ENCODE measurements around the gene ATXN2. TPM values are rescaled to one million over a fixed set of nuclear protein-coding genes. Genes with fewer than 3 reads are reported as not detected.

ATXN2 gene
- total RNA-seq, 2 experiments from 2014 or later = 37.2 to 42.3 TPM

- H3K27ac Mint-ChIP-seq = peak overlapping the region; percentile 97
- no peak for DNase-seq
- peaks cover 10% of the 10 kb centered on the region for H3K36me3 Mint-ChIP-seq
- no peak for ATAC-seq (ENCODE audit: low read depth)
- H3K4me1 Mint-ChIP-seq = peaks cover 62% of the 10 kb centered on the region
- H3K4me3 Mint-ChIP-seq = no peak overlapping the region
- H3K27me3 Mint-ChIP-seq = no peaks in the 10 kb centered on the region
- POLR2A ChIA-PET = interaction anchor here (0.5 to 8.2 kb wide), 6 partner anchors 8 to 264 kb away, joined by 3 to 150 read pairs (median 8); partner anchors contain the start of gene SH2B3
- no peaks in the 10 kb centered on the region for H3K9me3 Mint-ChIP-seq
Measured at GRCh38 chr12:111427417-111428074, 171.6 kb downstream of the ATXN2 start.

- no peaks in the 10 kb centered on the region for H3K27me3 Mint-ChIP-seq
Measured at GRCh38 chr12:111426344-111427185, 172.6 kb downstream of the ATXN2 start.

GRCh38 chr12:111425655-111426054 is 173.5 kb downstream of the ATXN2 start:
- ATAC-seq (ENCODE audit: low read depth) (no peak), DNase-seq (no peak)
- peaks cover 7% of the 10 kb centered on the region for H3K36me3 Mint-ChIP-seq
- POLR2A ChIA-PET = interaction anchor here (0.7 to 8.2 kb wide), 4 partner anchors 10 to 21 kb away, joined by 3 to 150 read pairs (median 7); partner anchors contain the start of gene SH2B3
- H3K27ac Mint-ChIP-seq = peak overlapping the region; percentile 91
- H3K9me3 Mint-ChIP-seq = no peaks in the 10 kb centered on the region
- no peaks in the 10 kb centered on the region for H3K27me3 Mint-ChIP-seq
- peak overlapping the region; percentile 59 for H3K4me3 Mint-ChIP-seq
- peaks cover 53% of the 10 kb centered on the region for H3K4me1 Mint-ChIP-seq

More at GRCh38 chr12:111426344-111427185, 172.6 kb downstream of the ATXN2 start:
- Mint-ChIP-seq H3K27ac (peak overlapping the region; percentile 91), H3K9me3 (no peaks in the 10 kb centered on the region), H3K4me3 (peak overlapping the region; percentile 59), H3K36me3 (peaks cover 6% of the 10 kb centered on the region), H3K4me1 (peaks cover 57% of the 10 kb centered on the region)
- no peak for DNase-seq
- POLR2A ChIA-PET = interaction anchor here (0.5 to 8.2 kb wide), 6 partner anchors 9 to 265 kb away, joined by 3 to 150 read pairs (median 8); partner anchors contain the start of gene SH2B3
- peak; percentile 41 for ATAC-seq (ENCODE audit: low read depth)

- ATAC-seq (ENCODE audit: low read depth) (no peak), DNase-seq (no peak)
- POLR2A ChIA-PET = interaction anchor here (0.9 to 8.2 kb wide), 2 partner anchors 10 to 16 kb away, joined by 4 to 150 read pairs; partner anchors contain the start of gene SH2B3
- Mint-ChIP-seq H3K9me3 (no peaks in the 10 kb centered on the region), H3K27ac (peak overlapping the region; percentile 91), H3K4me3 (peak overlapping the region; percentile 18), H3K4me1 (peaks cover 51% of the 10 kb centered on the region), H3K27me3 (no peaks in the 10 kb centered on the region), H3K36me3 (peaks cover 7% of the 10 kb centered on the region)
Measured at GRCh38 chr12:111424793-111425251, 174.3 kb downstream of the ATXN2 start.

GRCh38 chr12:111424189-111424792 is 174.8 kb downstream of the ATXN2 start:
- Mint-ChIP-seq H3K27ac (peak overlapping the region; percentile 91), H3K4me1 (peaks cover 46% of the 10 kb centered on the region), H3K27me3 (no peaks in the 10 kb centered on the region), H3K4me3 (peak overlapping the region; percentile 18), H3K36me3 (peaks cover 7% of the 10 kb centered on the region), H3K9me3 (no peaks in the 10 kb centered on the region)
- DNase-seq = no peak
- no peak for ATAC-seq (ENCODE audit: low read depth)
- POLR2A ChIA-PET = interaction anchor here (0.9 kb wide), 1 partner anchor 11 kb away, joined by 4 read pairs; no protein-coding TSS in a partner anchor

- Mint-ChIP-seq H3K4me1 (peaks cover 26% of the 10 kb centered on the region), H3K27me3 (no peaks in the 10 kb centered on the region), H3K36me3 (peaks cover 13% of the 10 kb centered on the region), H3K4me3 (no peak overlapping the region), H3K27ac (no peak overlapping the region), H3K9me3 (no peaks in the 10 kb centered on the region)
- ATAC-seq (ENCODE audit: low read depth) = no peak
- no peak for DNase-seq
- POLR2A ChIA-PET = interaction anchor here (2.2 kb wide), 1 partner anchor 14 kb away, joined by 6 read pairs; no protein-coding TSS in a partner anchor
Measured at GRCh38 chr12:111420494-111420893, 178.6 kb downstream of the ATXN2 start.

- POLR2A ChIA-PET = interaction anchor here (1.2 to 2.2 kb wide), 2 partner anchors 15 to 25 kb away, joined by 3 to 6 read pairs; no protein-coding TSS in a partner anchor
- Mint-ChIP-seq H3K27ac (no peak overlapping the region), H3K4me1 (peaks cover 24% of the 10 kb centered on the region), H3K27me3 (no peaks in the 10 kb centered on the region), H3K4me3 (no peak overlapping the region), H3K36me3 (peaks cover 17% of the 10 kb centered on the region), H3K9me3 (no peaks in the 10 kb centered on the region)
- ATAC-seq (ENCODE audit: low read depth) (no peak), DNase-seq (no peak)
Measured at GRCh38 chr12:111419784-111420183, 179.3 kb downstream of the ATXN2 start.

- Mint-ChIP-seq H3K36me3 (peaks cover 20% of the 10 kb centered on the region), H3K4me3 (no peak overlapping the region), H3K27ac (no peak overlapping the region), H3K27me3 (no peaks in the 10 kb centered on the region), H3K9me3 (no peaks in the 10 kb centered on the region), H3K4me1 (peaks cover 25% of the 10 kb centered on the region)
- POLR2A ChIA-PET = interaction anchor here (2.2 kb wide), 1 partner anchor 16 kb away, joined by 6 read pairs; no protein-coding TSS in a partner anchor
- ATAC-seq (ENCODE audit: low read depth) (no peak), DNase-seq (no peak)
Measured at GRCh38 chr12:111418594-111418880, 180.6 kb downstream of the ATXN2 start.

GRCh38 chr12:111417784-111418593 is 181.1 kb downstream of the ATXN2 start:
- POLR2A ChIA-PET = interaction anchor here (2.2 kb wide), 1 partner anchor 17 kb away, joined by 6 read pairs; no protein-coding TSS in a partner anchor
- Mint-ChIP-seq H3K27me3 (no peaks in the 10 kb centered on the region), H3K4me1 (peaks cover 30% of the 10 kb centered on the region), H3K9me3 (no peaks in the 10 kb centered on the region), H3K27ac (no peak overlapping the region), H3K36me3 (peaks cover 22% of the 10 kb centered on the region), H3K4me3 (no peak overlapping the region)
- ATAC-seq (ENCODE audit: low read depth) = no peak
- DNase-seq = no peak

- DNase-seq (no peak), ATAC-seq (ENCODE audit: low read depth) (no peak)
- no peaks in the 10 kb centered on the region for H3K27me3 Mint-ChIP-seq
- no peak overlapping the region for H3K27ac Mint-ChIP-seq
- H3K4me1 Mint-ChIP-seq = peaks cover 34% of the 10 kb centered on the region
- no peaks in the 10 kb centered on the region for H3K9me3 Mint-ChIP-seq
- H3K36me3 Mint-ChIP-seq = peaks cover 20% of the 10 kb centered on the region
- POLR2A ChIA-PET = no interaction called here
- no peak overlapping the region for H3K4me3 Mint-ChIP-seq
Measured at GRCh38 chr12:111417290-111417689, 181.8 kb downstream of the ATXN2 start.

GRCh38 chr12:111414711-111415252 is 184.3 kb downstream of the ATXN2 start:
- Mint-ChIP-seq H3K9me3 (no peaks in the 10 kb centered on the region), H3K27ac (peak overlapping the region; percentile 48), H3K4me1 (peaks cover 46% of the 10 kb centered on the region), H3K4me3 (no peak overlapping the region), H3K27me3 (no peaks in the 10 kb centered on the region), H3K36me3 (peaks cover 17% of the 10 kb centered on the region)
- ATAC-seq (ENCODE audit: low read depth) = no peak
- DNase-seq = no peak
- POLR2A ChIA-PET = no interaction called here

GRCh38 chr12:111413442-111414086 is 185.6 kb downstream of the ATXN2 start:
- H3K4me1 Mint-ChIP-seq = peaks cover 55% of the 10 kb centered on the region
- H3K36me3 Mint-ChIP-seq = peaks cover 19% of the 10 kb centered on the region
- DNase-seq (no peak), ATAC-seq (ENCODE audit: low read depth) (no peak)
- H3K27me3 Mint-ChIP-seq = no peaks in the 10 kb centered on the region
- H3K9me3 Mint-ChIP-seq = no peaks in the 10 kb centered on the region
- POLR2A ChIA-PET = interaction anchor here (2.7 to 11.5 kb wide), 3 partner anchors 15 to 30 kb away, joined by 8 to 150 read pairs (median 52); no protein-coding TSS in a partner anchor
- H3K27ac Mint-ChIP-seq = peak overlapping the region; percentile 91
- H3K4me3 Mint-ChIP-seq = no peak overlapping the region

All from activated naive CD8-positive, alpha-beta T cell treated with anti-CD3 and anti-CD28 coated beads, Interleukin-2, amount 10 ng/mL, durations not matched to agents 7 days and 5 days (primary cell).